HG03064 (cell line): ENCODE measurements around the gene QPCT.

Experiments
- ATAC-seq: cut with Tn5 transposase; IDR thresholded peaks from one replicate; pipeline ENCODE4 v1.9.1; 2021; ENCODE audit warnings: low read depth; ENCODE audit not compliant: unreplicated experiment

QPCT gene

GRCh38 chr2:37324536-37324785 lies 20.0 kb upstream of the QPCT start:
- ATAC-seq: no peak

DNA sequence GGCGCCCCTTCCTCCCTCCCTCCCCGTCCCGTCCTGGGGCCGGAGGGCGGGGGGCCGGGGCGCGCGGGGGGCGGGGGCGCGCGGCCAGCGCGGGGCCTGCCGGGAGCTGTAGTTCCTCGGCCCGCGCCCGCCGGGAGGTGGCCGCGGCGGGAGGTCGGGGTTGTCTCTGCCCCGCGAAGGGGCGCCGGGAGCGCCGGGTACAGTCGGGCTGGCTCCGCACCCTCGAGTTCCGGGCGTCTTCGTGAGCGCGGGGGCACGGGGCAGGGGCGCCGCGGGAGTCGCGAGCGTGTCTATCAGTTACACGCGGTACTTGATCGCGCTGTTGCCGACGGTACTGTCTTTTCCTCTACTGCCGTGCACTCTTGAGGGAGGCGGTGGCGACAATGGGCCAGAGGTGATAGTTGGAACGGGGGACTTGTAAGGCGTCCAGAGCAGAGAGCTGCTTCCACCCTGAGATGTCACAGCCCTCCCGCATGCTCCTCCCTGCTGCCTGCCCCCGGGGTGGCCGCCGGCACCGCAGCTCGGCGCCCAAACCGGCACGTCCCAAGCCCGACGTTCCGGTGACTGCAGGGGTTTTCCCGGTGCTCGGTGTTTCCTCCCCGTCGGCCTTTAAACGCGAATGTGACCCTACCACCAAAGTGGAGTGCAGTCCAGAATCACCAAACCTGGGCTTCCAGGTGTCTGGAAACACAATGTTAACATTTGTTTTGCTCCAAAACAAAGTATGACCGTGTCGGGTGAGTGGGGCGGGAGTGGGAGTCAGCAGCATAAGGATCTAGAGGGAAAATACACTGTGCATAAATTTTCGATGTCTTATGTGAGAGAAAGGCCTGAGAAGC lies 19.4 kb upstream of the QPCT start, which contains the start of gene PRKD3:
Gene PRKD3, minus strand, starts transcription at position 48 of the 839 bp plus-strand sequence. CDS start 8,309 bp downstream, outside the sequence.
- peak; percentile 71 for ATAC-seq

- no peak for ATAC-seq
These were observed 18.8 kb upstream of the QPCT start for GRCh38 chr2:37325625-37326071.

- no peak for ATAC-seq
These were observed 18.1 kb upstream of the QPCT start for GRCh38 chr2:37326285-37326684.

DNA sequence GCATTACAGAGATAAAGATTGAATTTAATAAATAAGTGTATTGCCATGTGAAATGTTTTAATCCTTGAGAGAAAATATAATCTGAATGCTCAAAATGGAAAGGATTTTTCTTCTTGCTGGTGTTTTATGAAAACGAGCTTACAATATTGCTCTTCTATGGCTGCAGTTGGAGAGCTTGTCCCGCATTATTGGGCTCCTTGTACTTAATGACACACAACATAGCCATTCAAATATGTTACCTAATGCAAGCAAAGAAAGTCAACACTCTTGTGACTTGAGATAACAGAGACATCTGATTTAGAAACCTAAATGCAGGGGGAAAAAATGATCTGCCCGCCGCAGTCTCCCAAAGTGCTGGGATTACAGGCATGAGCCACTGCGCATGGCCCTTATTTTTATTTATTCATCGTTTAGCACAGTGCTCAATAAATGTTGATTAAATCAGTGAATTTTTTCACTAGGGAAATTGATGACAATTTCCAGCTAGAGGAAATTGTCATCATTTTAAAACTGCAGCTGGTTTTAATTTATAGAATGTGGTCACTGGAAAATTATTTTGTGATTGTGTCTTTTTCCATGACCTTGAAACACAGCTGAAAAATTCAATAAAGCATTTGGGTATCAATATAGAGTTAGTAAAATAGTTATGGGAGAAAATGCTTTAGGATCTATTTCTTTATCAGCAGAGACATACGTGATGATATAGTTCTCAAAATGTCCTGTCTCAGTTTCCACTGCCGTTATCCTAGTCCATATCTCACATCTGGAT lies 17.4 kb upstream of the QPCT start:
- no peak for ATAC-seq

GRCh38 chr2:37330681-37331080 lies 13.7 kb upstream of the QPCT start:
- no peak for ATAC-seq

DNA sequence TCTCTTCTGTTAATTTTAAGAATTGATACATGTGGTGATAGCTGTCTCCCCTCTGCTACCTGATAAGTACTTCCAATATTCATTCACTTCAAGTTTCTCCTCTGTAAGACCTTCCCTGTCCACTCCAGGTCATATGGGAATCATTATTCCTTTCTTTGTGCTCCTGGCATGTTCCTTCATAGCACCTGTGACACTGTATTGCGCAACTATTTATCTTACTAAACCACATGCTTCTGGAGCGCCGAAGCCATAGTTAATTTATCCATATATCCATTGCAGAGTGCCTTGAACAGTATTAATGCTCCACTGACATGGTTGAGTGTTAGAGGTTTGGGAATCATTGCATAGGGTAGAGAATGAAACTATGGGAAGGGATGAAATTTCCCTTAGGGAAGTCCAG lies 11.9 kb upstream of the QPCT start:
- ATAC-seq: no peak

- ATAC-seq: no peak
These were observed 11.2 kb upstream of the QPCT start for GRCh38 chr2:37333256-37333655.

- no peak for ATAC-seq
These were observed 8.8 kb upstream of the QPCT start for GRCh38 chr2:37335604-37336003.

- ATAC-seq: no peak
These were observed 6.7 kb upstream of the QPCT start for GRCh38 chr2:37337620-37338280.

- ATAC-seq: no peak
These were observed 5.5 kb upstream of the QPCT start for GRCh38 chr2:37338933-37339332.

- no peak for ATAC-seq
These were observed 3.8 kb upstream of the QPCT start for GRCh38 chr2:37340637-37341036.

DNA sequence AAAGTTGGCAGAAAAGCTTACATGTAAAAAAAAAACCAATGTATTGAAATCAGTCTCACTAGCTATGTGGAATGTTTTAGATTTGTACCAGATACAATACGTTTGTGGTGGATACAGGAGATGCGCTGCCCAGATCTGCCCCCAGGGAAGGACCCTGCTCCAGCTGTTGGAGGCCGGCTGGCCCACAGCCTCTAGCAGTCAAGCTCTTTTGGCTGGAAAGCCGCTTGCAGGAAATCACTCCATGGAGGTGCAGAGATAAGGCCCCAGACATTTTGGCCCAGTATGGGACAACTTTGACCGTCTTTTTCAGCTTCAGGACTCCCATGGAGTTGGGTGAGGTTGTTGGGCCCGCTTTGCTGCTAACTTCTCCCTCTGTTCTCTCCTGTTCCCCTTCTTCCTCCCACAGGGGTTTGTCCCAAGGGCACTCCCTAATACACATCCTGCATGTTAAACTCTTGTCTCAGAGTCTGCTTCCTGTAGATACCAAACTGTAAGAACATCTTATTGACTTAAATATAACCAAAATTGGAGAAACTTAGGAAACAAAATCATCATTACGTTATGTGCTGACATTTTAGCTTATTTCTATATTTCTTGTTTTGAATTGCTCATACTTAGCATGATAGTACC lies 1.7 kb upstream of the QPCT start:
- ATAC-seq: no peak

DNA sequence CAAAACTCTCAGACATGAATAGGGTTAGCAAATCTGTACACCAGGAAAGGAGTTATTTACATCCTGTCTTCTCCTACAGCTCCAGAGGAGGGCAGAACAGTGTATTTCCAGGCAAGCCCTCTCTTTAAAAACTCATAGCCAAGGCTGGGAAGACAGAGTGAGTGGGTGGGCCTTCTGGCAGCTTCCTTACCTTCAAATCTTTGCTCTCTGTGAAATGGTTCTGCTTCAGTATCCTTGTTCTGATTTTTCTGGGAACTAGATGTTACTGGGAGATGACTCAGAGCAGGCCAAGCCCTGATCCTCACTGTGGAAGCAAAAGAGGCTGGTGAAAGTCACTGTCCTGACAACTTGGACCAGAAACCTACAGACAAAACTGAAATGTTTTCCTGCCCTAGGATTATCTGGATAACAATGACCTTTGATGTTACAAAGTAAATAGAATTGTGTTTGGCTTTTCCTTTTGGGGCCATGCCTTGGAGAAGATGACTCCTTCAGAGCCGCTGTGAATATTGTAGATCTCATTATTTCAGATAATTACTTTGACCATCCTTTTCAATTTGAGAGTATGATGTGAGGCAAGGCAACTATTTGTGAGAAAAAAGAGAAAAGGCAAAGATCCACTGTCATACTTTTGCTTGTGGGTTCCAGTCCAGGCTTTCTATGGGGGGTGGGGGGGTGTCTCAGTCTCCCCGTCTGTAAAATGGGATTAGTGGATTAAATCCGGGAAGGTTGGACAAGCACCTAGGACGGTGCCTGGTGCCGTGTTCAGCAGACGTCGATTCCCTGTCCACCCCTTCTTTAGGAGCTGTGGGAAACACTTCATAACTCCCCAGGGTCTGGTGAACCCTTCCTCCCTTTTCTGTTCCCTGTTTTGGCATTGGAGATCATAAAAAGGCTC lies 644 bp upstream of the QPCT start:
- no peak for ATAC-seq

GRCh38 chr2:37348155-37348554 lies 3.7 kb downstream of the QPCT start:
- no peak for ATAC-seq

DNA sequence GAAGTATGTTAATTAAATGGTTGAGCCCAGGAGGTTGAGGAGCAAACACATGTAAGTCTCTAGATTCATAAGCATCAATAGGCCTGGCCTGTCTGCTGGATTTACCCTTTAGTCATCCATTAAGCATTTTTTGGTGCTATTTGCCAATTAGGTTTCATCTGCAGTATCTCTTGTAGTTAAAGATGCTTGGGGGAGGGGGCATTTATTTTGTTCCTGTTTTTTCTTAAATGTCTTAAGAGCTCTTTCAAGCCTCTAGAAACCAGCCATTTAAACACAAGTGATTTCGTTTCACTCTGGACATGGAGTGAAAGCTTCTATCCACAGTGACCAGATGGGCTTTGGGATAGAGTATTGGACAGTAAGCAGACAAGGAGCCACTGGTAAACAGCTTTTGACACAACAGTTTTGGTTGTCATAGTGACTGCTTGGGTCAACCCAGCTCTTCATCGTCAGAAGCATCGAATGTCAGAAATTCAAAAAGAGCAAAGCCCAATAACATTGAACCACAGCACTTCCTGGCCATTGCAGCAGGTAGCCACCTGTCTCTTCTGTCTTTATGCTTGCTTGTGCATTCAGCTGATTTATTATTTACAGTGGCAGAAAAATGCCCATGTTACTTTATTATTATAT lies 4.9 kb downstream of the QPCT start:
- no peak for ATAC-seq

DNA sequence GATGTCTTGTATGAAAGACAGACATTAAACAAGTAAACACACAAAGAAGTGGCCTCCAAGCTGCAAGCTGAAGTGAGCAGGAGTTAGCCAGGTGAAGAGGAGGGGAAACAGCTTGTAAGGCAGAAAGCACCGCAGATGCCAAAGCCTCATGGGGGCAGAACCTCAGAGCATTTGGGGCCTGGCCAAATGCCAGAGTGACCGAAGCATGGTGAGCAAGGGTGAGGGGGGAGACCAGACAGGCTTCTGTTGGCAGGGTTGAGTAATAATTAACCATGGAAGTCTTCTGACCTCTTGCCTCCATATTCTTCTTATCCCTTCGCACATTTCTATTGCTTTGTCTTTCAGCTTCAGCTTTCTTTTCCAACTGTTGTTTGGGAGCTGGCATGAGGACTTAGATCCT lies 5.6 kb downstream of the QPCT start:
- no peak for ATAC-seq

GRCh38 chr2:37354531-37354930 lies 10.1 kb downstream of the QPCT start:
- ATAC-seq: no peak

- no peak for ATAC-seq
These were observed 11.3 kb downstream of the QPCT start for GRCh38 chr2:37355735-37356134.

DNA sequence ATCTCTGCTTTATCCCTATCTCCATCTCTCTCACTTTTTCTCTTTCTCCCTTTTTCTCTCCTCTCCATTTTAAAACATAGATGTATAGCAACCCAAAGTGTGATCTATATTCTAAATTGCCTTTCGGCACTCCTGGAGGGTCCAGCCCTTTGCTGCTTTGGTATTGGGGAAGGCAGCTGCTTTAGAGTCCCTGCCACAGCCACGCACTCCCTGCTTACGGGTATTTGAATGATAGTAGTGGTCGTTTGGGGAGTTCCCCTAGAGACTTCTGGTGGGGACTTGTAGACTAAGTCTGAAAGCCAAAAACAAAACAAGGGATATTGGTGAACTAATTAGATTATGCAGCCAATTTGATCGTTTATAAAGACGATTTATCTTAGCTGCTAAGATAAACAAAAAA lies 11.9 kb downstream of the QPCT start:
- no peak for ATAC-seq
